ENCODE results near the gene BAZ1A.

Gene BAZ1A, protein sequence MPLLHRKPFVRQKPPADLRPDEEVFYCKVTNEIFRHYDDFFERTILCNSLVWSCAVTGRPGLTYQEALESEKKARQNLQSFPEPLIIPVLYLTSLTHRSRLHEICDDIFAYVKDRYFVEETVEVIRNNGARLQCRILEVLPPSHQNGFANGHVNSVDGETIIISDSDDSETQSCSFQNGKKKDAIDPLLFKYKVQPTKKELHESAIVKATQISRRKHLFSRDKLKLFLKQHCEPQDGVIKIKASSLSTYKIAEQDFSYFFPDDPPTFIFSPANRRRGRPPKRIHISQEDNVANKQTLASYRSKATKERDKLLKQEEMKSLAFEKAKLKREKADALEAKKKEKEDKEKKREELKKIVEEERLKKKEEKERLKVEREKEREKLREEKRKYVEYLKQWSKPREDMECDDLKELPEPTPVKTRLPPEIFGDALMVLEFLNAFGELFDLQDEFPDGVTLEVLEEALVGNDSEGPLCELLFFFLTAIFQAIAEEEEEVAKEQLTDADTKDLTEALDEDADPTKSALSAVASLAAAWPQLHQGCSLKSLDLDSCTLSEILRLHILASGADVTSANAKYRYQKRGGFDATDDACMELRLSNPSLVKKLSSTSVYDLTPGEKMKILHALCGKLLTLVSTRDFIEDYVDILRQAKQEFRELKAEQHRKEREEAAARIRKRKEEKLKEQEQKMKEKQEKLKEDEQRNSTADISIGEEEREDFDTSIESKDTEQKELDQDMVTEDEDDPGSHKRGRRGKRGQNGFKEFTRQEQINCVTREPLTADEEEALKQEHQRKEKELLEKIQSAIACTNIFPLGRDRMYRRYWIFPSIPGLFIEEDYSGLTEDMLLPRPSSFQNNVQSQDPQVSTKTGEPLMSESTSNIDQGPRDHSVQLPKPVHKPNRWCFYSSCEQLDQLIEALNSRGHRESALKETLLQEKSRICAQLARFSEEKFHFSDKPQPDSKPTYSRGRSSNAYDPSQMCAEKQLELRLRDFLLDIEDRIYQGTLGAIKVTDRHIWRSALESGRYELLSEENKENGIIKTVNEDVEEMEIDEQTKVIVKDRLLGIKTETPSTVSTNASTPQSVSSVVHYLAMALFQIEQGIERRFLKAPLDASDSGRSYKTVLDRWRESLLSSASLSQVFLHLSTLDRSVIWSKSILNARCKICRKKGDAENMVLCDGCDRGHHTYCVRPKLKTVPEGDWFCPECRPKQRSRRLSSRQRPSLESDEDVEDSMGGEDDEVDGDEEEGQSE (N-terminal part only)

DNA sequence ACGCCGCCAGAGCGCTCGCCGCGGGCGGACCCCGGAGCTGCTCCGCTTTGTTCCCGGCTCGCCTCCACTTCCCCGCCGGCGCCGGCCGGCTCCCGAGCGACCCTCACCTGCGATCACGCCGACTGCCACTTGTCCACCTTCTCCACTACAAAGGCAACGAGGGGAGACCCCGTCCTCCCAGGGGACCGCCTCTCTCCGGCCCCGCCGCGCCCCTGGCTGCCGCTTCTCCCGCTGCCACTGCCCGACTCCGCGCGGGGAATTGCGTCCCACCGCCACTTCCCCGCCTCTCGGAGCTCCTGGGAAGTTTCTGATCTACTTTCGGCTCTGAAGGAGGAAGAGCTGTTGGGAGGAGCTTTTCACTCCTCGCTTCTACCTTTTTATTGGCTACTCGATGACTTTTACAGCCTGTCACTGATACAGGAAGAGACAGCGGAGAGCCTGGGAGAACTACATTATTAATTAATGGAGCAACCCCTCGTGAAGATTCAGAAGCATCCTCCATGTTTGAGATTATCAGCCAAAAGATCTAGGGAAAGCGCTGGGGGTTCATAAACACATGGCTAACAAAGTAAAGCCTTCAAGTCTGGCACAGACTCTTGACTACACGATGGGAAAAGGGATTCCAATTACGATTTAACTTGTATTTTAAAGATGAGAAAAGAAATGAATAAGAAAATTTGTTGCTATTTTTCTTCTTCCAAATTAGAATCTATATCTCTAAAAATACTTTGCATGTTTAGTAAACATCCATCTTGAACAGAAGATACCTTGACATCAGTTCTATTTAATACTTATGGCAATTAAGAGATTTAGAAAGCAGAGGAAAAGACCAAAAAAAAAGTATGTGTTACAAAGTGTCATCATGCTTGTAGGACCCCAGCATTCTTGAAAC is at the start of gene BAZ1A:
Gene BAZ1A, minus strand, starts transcription at position 330 of the 892 bp plus-strand sequence. CDS start 756 bp downstream, outside the sequence.
- DNase-seq, result peak; percentile 93
- in situ Hi-C loops (cut with HindIII; ENCODE audit: low pct_ligation_motif_present, low pct_unique_long_range_greater_than_20kb, low sequenced_read_pairs), result no loop called here

GRCh38 chr14:34920339-34920738 is 45.2 kb upstream of the BAZ1A start:
- in situ Hi-C loops (cut with HindIII; ENCODE audit: low pct_ligation_motif_present, low pct_unique_long_range_greater_than_20kb, low sequenced_read_pairs), result no loop called here
- no peak for DNase-seq

GRCh38 chr14:34913619-34914018 is 38.5 kb upstream of the BAZ1A start:
- in situ Hi-C loops (cut with HindIII; ENCODE audit: low pct_ligation_motif_present, low pct_unique_long_range_greater_than_20kb, low sequenced_read_pairs), result no loop called here
- DNase-seq, result no peak

DNA sequence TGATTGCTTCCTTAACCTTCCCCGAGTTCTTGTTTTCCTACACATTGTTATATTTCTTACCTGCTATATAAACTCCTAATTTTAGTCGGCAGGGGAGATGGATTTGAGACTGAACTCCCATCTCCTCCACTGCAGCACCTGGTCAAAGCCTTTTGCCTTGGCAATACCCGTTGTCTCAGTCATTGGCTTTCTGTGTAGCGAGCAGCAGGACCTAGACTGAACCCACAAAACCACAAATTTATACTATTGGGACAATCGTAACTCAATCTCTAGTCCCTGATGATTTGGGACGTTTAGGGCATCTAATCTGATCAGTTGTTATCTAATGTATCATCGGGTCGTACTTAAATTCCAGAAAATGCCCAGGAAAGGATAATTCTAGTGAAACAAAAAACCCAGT is 37.8 kb upstream of the BAZ1A start:
- DNase-seq, result no peak
- in situ Hi-C loops (cut with HindIII; ENCODE audit: low pct_ligation_motif_present, low pct_unique_long_range_greater_than_20kb, low sequenced_read_pairs), result no loop called here

GRCh38 chr14:34912182-34912581 is 37.0 kb upstream of the BAZ1A start:
- peak; percentile 10 for DNase-seq
- in situ Hi-C loops (cut with HindIII; ENCODE audit: low pct_ligation_motif_present, low pct_unique_long_range_greater_than_20kb, low sequenced_read_pairs), result no loop called here

- in situ Hi-C loops (cut with HindIII; ENCODE audit: low pct_ligation_motif_present, low pct_unique_long_range_greater_than_20kb, low sequenced_read_pairs), result no loop called here
- peak; percentile 44 for DNase-seq
These were observed 36.3 kb upstream of the BAZ1A start for GRCh38 chr14:34911209-34912150.

- in situ Hi-C loops (cut with HindIII; ENCODE audit: low pct_ligation_motif_present, low pct_unique_long_range_greater_than_20kb, low sequenced_read_pairs), result no loop called here
- DNase-seq, result no peak
These were observed 31.1 kb upstream of the BAZ1A start for GRCh38 chr14:34906287-34906686.

DNA sequence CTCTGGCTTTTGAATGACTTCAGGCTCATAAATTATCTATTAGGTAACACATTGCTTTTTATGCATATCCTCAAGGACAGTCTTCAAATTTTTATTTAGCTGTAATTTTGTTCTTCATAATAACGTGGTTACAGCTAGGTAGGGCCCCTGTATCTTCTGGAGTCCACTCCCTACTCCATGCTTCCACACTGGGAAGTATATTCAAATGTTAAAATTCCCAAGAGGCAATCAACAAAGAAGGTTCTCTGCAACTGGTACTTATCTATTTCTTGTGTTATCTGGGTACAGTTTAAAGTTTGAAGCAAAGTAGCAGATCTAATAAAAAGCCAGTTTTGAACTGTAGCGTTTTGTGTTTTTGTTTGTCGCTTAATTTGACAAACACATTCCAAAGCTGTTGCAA is 20.1 kb upstream of the BAZ1A start:
- in situ Hi-C loops (cut with HindIII; ENCODE audit: low pct_ligation_motif_present, low pct_unique_long_range_greater_than_20kb, low sequenced_read_pairs), result no loop called here
- no peak for DNase-seq

DNA sequence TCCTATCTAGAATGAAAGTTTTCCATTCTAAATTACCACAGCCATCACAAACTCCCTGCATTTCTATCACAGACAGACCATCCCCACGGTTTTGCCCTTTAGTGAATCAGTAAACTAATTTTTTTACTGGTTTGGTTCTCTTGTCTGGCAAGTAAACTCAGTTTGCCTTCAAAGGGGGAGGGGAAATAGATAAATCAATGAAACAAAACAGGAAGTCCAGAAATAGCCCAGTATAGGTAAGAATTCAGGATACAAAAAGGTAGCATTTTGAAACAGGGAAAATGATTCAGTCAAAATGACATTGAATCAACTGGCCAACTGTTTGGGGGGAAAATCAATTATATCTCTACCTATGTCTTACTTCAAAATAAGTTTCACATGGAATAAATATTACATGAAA is 15.8 kb upstream of the BAZ1A start:
- in situ Hi-C loops (cut with HindIII; ENCODE audit: low pct_ligation_motif_present, low pct_unique_long_range_greater_than_20kb, low sequenced_read_pairs), result no loop called here
- no peak for DNase-seq

DNA sequence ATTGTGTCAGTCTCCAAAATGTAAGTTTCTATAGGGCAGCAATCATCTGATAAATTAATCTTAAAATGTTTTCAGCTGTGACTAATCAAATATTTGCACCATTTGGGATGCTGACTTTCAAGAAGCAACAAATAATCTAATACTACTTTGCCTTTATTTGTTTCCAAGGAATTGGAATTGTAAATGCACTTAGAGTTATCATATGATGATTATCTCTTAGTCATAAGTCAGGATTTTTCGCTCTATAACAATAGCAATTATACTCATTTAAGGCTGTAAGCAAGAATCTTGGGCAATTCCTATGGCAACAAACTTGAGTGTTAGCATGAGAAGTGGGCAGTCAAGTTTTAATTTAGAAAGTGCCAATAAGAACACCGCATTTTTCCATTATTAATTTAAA is 13.0 kb upstream of the BAZ1A start:
- no peak for DNase-seq
- in situ Hi-C loops (cut with HindIII; ENCODE audit: low pct_ligation_motif_present, low pct_unique_long_range_greater_than_20kb, low sequenced_read_pairs), result no loop called here

DNA sequence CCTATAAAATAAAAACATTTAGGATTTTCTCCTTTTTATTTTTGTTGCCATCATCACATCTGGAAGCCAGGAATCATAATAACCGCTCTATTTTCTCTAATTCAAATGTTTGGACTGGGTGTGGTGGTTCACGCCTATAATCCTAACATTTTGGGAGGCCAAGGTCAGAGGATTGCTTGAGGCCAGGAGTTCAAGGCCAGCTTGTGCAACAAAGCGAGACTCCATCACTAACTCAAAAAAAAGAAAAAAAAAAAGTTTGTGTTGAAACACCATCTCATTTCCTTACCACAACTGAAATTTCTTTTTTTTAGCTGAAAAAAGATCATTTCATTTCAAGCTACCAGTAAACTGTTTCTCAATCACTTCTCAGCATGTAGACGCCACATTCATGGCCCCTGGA is 8.8 kb upstream of the BAZ1A start:
- no peak for DNase-seq
- in situ Hi-C loops (cut with HindIII; ENCODE audit: low pct_ligation_motif_present, low pct_unique_long_range_greater_than_20kb, low sequenced_read_pairs), result no loop called here

DNA sequence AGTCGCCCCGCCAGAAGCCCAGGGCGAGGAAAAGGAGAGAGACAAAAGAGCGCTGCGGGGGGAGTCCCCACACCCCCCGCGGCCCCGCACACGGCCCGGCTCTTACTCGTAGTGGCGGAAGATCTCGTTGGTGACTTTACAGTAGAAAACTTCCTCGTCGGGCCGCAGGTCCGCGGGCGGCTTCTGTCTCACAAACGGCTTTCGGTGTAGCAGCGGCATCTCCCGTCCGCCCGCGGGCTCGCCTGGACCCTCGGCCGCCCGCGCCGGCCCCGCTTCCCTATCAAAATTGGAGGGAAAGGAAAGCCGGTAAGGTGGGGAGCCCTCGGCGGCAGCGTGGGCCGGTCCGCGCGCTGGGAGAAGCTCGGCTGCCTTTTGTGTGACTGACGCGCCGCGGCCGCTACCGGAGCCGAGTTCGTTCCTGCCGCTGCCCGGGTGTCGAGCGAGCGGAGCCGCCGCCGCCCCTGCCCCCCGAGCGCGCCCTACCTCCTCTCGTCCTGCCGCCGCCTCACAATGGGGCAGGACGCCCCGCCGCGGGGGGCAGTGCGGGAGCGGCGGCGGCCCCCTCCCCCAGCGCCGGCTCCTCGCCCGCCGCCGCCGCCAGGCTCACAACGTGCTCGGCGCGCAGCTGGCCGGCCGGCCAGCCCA is 652 bp downstream of the BAZ1A start:
- in situ Hi-C loops (cut with HindIII; ENCODE audit: low pct_ligation_motif_present, low pct_unique_long_range_greater_than_20kb, low sequenced_read_pairs), result no loop called here
- DNase-seq, result peak; percentile 31

- in situ Hi-C loops (cut with HindIII; ENCODE audit: low pct_ligation_motif_present, low pct_unique_long_range_greater_than_20kb, low sequenced_read_pairs), result no loop called here
- DNase-seq, result peak; percentile 79
These were observed 1.4 kb downstream of the BAZ1A start for GRCh38 chr14:34873589-34874385.

GRCh38 chr14:34872822-34873588 is 2.2 kb downstream of the BAZ1A start:
- in situ Hi-C loops (cut with HindIII; ENCODE audit: low pct_ligation_motif_present, low pct_unique_long_range_greater_than_20kb, low sequenced_read_pairs), result no loop called here
- peak; percentile 25 for DNase-seq

DNA sequence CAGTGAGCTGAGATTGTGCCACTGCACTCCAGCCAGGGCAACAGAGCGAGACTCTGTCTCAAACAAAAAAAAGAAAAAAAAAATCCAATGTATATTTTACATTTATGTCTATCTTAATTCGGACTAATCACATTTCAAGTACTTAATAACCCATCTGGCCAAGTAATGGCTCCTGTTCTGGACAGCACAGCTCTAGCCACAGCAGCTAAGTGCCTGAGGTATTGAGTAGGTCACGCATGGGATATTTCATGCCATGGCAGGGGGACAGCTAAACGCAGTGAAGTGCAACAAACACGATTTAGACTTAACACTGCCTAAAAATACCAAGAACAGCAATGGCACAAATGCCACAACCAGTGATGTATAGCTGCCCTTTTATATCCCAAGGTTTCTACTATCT is 8.0 kb downstream of the BAZ1A start:
- in situ Hi-C loops (cut with HindIII; ENCODE audit: low pct_ligation_motif_present, low pct_unique_long_range_greater_than_20kb, low sequenced_read_pairs), result no loop called here
- DNase-seq, result no peak
